ENCODE data around the gene IRAK1.

The IRAK1 gene

DNA sequence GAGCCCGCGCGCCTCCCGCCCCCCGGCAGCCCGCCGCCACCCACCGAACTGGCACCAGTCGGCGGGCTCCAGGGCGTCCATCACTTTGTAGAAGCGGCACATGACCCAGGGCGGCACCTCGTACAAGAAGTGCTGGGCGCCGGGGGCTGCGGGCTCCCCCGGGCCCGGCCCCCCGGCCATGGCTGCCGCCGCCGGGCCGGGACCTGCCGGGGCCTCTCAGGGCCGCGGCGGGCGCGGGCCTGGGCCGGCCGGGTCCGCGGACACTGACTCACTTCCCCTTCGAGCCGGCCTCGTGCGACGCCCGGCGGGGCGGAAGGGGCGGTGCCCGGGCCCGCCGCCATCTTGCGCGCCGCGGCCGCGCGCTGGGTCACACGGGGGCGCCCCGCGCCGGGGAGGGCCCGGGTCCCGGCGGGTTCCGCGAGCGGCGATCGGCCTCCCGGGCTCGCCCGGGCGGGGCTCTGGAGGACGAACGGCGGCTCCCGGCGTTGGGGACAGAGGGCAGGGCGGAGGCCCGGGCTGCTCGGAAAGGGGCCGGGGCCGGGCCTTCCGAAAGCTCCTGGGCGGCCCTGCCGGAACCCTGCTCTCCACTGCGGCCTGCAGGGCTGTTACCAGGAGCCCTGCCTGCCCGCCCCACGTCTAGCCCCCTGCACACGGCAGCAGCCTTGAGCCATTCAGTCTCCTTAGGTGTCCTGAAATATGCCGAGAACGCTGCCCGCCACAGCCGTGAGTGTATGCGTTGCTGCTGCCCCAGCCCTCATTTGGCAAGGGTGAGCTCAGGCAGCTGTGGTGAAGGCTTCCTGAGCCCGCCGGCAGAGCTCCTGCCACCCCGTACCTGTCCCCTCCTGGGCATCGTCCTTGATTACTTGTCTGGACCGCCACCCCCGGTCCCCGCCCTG, at the start of gene IRAK1:
Gene IRAK1 (minus strand): TSS at position 270 of the 896 bp plus-strand sequence. CDS start 90 bp downstream, at position 180.
- peak in 1 of 2 donors; percentile 43 for DNase-seq (ENCODE audit: extremely low read depth in 1 of 2, low read depth in 1 of 2)

GRCh38 chrX:154068560-154068959, 48.9 kb upstream of the IRAK1 start:
- no peak for DNase-seq (ENCODE audit: extremely low read depth in 1 of 2, low read depth in 1 of 2)

- DNase-seq (ENCODE audit: extremely low read depth in 1 of 2, low read depth in 1 of 2) = no peak
Observed at GRCh38 chrX:154064637-154065435, 45.1 kb upstream of the IRAK1 start.

- DNase-seq (ENCODE audit: extremely low read depth in 1 of 2, low read depth in 1 of 2) = no peak
Observed at GRCh38 chrX:154063234-154063633, 43.5 kb upstream of the IRAK1 start.

GRCh38 chrX:154061801-154062200, 42.1 kb upstream of the IRAK1 start:
- DNase-seq (ENCODE audit: extremely low read depth in 1 of 2, low read depth in 1 of 2) = no peak

DNA sequence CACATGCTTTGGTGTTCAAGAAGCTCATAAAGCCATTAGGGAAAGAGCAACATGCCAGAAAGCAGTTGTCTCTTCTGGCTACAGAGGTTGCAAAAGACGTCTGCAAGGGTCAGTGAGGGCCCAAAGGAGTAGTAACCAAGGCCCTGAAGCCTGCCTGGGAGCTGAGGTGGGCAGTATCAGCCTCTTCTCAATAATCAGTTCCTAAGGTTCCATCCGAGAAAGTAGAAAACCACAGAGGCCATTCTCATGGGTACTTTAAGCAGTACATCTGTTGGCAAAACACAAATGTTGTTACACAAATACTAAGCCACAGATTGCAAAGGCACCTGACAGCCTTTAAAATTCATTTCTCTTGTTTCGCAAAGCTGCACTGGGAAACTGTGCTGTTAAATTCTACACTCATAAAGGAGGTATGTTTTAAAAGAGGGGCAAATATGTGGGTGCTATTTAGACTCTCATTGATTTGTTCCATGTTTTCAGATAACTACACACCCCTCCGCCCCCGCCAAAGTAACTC, 40.1 kb upstream of the IRAK1 start:
- no peak for DNase-seq (ENCODE audit: extremely low read depth in 1 of 2, low read depth in 1 of 2)

GRCh38 chrX:154059231-154059630, 39.5 kb upstream of the IRAK1 start:
- DNase-seq (ENCODE audit: extremely low read depth in 1 of 2, low read depth in 1 of 2) = no peak

- no peak for DNase-seq (ENCODE audit: extremely low read depth in 1 of 2, low read depth in 1 of 2)
Observed at GRCh38 chrX:154058214-154058997, 38.7 kb upstream of the IRAK1 start.

GRCh38 chrX:154057791-154058190, 38.1 kb upstream of the IRAK1 start:
- DNase-seq (ENCODE audit: extremely low read depth in 1 of 2, low read depth in 1 of 2) = no peak

DNA sequence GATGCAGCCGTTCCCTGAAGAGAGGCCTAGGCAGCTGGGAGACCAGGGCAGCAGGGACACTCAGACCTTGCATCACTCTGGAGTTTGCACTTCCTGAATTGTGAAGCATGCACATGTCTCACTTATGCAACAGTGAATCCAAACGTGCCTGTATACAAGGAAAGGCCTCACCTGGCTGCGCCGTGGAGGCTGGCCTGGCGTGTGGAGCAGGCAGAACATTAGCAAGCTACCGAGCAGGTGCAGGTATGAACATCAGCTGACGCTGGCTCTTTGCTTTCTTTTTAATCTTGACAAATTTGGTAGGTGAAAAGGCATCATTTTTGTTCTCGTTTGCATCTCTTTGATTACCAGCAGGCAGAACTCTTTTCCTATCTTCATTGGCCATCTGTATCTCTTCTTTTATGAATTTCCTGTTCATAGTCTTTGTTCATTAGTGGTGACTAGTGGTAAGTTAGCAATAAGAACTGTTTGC, 37.1 kb upstream of the IRAK1 start:
- DNase-seq (ENCODE audit: extremely low read depth in 1 of 2, low read depth in 1 of 2) = no peak

GRCh38 chrX:154051201-154051810, 31.6 kb upstream of the IRAK1 start:
- DNase-seq (ENCODE audit: extremely low read depth in 1 of 2, low read depth in 1 of 2) = peak; percentile 26 to 34

DNA sequence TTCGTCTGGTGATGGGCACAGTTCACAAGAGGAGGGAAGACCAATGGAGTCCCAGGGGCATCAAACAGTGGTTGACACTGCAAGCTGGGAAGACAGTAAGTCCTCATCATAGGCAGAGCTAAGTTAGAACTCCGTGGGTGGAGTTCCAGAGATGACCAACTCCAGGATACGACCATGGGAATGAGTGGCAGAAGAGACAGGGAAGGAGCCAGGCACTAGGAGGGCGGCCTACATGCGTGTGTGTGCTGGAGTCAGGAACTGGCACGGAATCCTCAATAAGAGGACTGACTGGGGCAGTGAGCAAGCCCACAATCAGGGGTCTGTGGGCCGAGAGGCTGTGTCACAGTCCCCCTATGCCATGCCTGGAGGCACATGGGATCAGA, 30.4 kb upstream of the IRAK1 start:
- no peak for DNase-seq (ENCODE audit: extremely low read depth in 1 of 2, low read depth in 1 of 2)

DNA sequence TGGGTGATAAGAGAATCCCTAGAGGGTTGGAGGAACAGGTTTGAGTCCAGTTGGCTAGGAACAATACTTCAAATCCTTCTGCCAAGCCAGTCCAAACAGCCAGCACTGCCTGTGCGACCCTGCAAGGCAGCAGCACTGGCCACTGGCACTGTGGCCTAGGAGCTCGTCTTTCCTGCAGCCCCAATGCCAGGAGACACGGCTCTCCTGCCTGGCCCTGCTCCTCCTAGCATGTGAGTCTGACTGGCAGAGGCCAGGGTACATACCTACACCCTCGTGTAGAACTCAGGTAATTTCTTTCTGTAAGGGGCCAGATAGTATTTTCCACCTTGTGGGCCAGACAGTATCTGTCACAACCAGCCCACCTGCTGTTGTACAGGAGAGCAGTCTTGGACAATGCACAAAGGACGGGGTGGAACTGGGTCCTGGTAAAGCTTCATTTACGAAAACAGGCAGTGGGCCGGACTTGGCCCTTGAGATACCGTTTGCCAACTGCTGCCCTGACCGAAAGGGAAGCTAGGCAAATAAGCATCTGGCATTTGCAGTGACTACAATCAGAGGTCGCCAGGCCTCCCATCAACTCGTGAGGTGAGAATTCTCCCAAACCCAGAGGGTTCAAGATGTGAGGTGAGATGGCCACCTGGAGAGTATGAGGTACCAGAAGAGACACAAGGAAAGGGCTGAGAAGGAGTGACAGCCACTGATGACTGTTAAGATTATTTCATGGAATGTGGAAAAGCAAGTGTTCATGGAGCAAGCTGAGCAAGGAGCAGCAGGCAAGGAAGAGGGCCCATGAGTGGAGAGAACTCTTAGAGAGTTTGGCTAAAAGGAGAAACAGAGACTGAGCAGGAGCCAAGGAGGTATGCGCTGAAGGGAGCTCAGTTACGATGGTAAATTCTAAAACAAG, 29.8 kb upstream of the IRAK1 start:
- no peak for DNase-seq (ENCODE audit: extremely low read depth in 1 of 2, low read depth in 1 of 2)

DNA sequence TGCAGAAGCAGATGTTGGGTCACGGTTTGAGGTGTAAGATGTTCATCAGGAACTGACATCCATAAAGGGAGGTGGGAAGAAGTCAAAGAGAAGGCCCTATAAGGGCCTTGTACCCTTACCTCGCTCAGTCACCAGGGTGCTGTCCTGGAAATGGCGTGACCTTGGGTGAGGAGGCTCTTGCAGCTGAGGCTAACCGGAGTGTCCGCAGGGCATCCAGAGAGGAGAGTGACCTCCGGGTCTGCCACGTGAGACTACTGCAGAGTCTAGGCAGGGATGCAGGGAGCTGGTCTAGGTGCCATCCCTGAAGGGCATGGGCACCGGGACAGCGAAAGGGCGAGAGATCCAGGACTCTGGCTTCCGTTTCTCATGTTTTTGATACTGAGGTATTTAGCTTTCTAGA, 28.7 kb upstream of the IRAK1 start:
- no peak for DNase-seq (ENCODE audit: extremely low read depth in 1 of 2, low read depth in 1 of 2)

GRCh38 chrX:154046940-154047610, 27.4 kb upstream of the IRAK1 start:
- DNase-seq (ENCODE audit: extremely low read depth in 1 of 2, low read depth in 1 of 2) = no peak

GRCh38 chrX:154046031-154046781, 26.5 kb upstream of the IRAK1 start:
- no peak for DNase-seq (ENCODE audit: extremely low read depth in 1 of 2, low read depth in 1 of 2)

DNA sequence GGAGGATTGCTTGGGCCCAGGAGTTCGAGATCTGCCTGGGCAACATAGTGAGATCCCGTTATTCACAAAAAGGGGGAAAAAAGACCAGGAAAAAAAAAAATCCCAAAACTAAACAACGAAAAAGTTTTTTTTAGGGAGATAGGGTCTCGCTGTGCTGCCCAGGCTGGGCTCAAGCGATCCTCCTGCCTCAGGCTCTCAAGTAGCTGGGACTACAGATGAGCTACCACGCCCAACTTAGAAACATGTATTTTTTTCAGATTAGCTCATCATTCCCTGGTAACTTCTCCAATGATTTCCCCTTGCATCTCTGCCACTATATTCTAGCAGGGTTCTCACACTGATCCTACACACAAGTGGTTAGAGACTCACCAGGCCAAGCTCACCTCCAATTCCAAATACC, 24.4 kb upstream of the IRAK1 start:
- no peak for DNase-seq (ENCODE audit: extremely low read depth in 1 of 2, low read depth in 1 of 2)
